Activated CD8-positive, alpha-beta memory T cell treated with anti-CD3 and anti-CD28 coated beads, Interleukin-2, amount 50 U/mL, for 24 hours (primary cell): Measurements from ENCODE around the gene CTCF.
A peak's percentile ranks its signal among the peaks of the same experiment; 100 is the strongest.

Experiments used
- DNase-seq: peaks from one replicate; pipeline ENCODE4 v3.0.0-alpha.2; 2020; ENCODE audit errors: extremely low read depth

The CTCF gene

DNA sequence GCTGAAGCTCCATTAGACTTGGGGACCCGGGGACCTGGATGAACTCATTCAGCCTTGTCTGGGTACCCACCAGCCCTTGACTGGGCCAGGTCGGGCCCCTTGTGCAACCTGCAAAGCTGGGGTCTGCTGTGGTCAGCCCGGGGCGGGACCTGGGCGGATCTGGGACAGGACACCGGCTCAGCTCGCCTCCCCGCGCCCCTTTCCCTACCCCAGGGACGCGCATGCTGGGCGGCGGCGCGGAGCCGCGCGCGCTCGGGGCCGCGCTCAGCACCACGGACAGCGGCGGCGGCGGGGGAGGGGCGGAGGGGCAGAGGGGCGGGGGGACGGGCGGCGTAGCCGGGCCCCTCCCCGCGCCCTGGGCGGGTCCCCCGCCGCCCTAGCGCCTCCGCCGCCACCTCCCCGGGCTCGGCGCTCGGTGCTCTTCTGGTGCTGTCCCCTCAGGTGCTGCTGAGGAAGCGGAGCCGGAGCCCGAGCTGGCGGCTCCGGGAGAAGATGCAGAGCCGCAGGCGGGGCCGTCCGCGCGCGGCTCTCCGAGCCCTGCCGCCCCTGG is 90.3 kb downstream of the CTCF start:
- no peak for DNase-seq

DNA sequence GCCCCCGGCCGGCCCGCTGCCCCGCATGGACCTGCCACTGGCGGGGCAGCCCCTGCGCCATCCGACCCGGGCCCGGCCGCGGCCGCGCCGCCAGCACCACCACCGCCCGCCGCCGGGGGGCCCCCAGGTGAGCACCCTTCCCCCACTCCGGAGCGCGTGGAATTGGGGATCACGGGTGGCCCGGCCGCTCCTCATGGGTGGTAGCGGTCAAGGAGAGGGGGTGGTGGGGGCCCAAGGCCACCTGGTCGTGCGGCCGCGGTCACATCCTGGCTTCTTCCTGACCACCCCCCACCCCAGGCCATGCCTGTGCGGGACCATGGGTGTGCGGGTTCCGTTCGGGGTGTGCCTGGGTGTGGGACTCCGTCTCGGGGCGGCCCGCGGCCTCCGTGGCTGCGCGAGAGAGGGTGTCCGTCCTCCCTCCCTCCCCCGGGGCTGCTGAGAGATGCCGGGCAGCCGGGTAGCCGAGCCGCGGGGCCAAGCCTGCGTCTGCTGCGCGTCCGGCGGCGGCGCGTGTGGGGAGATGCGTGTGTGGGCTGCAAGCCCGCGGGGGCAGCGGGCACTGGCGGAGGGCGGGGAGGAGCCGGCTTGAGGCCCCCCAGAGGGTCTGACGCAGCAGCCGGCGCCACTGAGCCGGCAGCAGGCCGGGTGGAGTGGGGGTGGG is 90.9 kb downstream of the CTCF start:
- no peak for DNase-seq

DNA sequence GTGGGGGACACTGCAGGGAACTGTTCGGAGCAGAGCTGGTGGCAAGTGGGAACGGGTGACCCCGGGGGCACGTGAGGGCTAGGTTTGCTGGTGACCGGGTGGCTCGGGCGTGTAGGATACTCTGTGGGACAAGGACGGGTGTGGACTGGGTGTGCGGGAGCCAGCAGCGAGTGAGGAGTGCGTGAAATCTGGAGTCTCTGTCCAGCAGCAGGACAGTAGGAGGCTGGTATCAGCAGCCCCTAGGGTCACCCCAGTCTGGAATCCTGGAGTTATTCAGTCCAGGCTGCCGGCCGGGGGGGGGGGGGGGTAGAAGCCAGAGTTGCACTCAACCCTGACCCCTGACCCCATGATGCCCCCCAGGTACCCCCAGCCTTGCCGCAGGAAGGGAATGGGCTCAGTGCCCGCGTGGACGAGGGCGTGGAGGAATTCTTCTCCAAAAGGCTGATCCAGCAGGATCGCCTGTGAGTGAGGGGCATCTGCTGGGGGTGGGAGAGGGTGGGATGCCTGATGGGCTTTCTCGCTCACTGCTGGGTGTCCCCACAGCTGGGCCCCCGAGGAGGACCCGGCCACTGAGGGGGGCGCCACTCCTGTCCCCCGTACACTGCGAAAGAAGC is 91.6 kb downstream of the CTCF start:
- DNase-seq, result no peak

DNA sequence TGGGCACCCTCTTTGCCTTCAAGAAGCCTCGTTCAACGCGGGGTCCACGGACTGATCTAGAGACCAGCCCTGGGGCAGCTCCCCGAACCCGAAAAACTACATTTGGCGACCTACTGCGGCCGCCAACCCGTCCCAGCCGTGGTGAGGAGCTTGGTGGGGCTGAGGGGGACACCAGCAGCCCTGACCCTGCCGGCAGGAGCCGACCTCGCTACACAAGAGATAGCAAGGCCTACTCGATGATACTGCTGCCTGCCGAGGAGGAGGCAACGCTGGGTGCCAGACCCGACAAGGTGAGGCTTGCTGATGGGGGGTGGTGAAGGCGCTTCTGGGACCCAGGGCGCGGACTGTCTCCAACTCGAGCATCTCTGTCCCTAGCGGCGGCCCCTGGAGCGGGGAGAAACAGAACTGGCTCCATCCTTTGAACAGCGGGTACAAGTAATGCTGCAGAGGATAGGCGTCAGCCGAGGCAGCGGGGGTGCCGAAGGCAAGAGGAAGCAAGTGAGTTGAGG is 92.1 kb downstream of the CTCF start:
- DNase-seq, result no peak

DNA sequence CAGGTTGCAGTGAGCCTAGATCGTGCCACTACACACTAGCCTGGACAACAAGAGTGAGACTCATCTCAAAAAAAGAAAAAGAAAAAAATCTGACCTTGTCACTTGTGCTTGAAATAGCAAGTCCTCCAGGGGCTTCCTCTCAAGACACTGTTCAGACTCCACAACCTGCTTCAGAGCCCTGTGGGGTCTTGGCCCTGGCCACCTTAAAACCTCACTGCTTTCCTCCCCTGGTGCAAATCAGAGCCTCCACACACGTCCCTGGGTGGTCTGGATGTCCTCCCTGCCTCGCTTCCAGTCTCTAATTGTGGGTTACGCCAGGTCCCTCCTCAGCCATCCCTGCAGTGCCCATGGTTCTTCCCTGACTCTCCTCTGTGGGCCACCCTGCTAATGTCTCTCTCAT is 93.0 kb downstream of the CTCF start:
- DNase-seq, result no peak

DNA sequence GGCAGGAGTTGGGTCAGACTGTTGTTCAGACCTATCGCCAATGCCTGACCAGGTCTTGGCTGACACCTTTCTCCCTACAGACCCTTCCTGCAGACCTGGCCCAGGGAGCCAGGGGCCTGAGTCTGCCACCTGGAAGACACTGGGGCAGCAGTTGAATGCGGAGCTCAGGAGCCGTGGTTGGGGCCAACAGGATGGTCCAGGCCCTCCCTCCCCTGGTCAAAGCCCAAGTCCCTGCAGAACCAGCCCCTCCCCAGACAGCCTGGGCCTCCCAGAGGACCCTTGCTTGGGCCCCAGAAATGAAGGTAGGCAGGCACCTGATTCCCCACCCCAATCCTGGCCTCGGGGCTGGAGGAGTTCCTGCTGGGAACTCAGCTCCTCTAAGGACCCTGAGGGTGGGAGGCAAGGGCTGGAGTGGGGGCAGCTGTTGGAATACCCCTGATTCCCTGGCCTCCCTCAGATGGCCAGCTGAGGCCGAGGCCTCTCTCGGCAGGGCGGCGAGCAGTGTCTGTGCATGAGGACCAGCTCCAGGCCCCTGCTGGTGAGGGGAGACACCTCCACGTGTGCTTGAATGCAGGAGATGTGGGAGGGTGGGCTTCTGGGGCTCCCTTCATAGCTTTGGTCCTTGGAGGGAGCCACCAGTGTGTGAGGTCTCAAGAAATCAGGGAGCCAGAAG is 94.2 kb downstream of the CTCF start:
- DNase-seq, result no peak

DNA sequence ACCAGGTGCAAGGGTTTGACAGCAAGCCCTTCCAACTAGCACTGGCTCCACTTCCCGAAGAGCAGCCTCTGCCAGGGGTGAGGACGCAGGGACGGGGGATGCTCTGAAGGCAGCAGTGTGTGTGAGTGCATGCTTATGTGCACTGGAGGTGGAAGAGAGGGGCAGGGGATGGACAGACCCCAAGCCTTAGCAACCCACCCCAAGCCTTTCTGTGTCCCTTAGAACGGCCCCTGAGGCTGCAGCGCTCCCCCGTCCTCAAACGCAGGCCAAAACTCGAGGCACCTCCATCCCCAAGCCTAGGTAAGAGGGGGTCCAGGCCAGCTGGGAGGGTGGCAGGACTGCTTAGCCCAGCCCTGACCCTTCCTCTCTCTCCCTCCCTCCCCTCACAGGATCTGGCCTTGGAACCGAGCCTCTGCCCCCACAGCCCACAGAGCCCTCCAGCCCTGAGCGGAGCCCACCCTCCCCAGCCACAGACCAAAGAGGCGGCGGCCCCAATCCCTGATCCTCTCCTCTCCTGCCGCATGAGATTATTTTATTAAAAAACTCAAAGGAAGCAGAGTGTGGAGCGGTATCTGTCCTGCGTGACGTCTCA is 94.8 kb downstream of the CTCF start:
- DNase-seq, result no peak

DNA sequence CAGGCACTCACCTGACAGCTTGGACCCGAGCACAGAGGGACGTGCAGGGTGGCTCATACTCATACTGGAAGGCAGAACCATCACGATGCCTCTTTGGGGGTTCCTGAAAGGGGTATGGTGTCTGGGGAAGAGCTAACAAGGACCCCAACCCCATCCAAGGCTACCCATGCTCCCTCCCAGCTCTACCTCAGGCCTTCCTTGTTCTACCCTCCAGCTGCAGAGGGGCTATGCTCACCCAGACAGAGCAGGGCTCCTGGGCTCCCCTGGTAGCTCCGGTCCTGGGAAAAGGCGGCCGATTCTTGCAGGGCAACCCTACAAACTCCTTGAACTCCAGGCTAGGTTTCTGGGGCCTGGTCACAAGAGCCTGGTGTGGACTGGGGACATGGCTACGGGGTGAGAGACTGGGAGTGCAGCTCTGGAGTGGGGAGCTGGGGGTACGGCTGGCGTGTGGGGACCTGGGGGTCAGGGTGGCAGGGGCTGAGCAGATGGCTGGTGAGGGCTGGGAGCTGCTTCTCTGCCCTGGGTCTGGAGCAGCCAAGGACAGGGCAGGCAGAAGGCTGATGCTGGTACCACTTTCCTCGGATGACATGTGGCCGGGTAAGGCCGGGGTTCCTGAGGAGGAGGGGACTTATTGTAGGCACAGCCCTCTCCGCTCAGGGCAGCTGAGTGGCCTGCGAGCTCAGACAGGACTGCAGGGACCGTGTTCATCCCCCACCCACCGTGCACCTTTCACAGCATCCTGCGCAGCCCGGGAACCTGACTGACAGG is 95.6 kb downstream of the CTCF start:
- DNase-seq, result no peak

DNA sequence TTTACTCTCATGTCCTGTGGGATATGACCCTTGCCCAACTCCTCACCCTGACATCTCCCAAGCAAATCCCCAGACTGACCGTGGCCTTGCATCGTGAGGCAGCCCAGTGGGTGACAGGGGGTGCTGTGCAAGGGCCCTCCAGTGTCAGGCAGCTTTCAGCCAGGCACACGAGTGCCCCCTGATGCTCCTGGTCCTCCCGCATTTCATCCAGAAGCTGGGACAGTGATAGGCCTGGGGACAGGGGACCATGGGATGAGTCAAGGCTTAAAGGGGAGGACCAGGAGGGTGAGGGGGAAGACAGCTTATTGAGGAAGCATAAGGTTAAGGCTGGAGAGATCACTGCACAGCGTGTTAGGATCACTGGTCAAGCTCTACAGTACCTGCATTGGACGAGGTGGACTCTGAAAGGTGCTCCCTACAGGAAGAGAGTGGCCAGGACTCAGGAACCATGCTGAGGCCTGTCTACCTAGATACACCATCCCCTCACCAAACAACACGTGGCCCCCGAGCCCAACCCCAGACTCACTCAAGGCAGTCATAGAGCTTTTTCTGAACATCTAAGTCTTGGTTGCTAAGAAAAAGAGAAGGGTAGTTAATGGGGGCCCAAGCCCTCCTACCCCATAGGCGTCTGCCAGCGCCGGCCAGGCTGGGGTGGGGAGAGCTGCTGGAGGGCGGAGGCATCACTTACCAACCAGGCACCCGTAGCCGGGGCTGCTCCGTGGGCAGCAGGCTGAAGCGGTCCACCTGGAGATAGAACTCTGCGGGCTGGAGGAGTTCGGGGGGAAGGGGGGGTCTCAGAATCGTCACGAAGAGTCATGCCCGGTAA is 96.7 kb downstream of the CTCF start:
- DNase-seq, result no peak

DNA sequence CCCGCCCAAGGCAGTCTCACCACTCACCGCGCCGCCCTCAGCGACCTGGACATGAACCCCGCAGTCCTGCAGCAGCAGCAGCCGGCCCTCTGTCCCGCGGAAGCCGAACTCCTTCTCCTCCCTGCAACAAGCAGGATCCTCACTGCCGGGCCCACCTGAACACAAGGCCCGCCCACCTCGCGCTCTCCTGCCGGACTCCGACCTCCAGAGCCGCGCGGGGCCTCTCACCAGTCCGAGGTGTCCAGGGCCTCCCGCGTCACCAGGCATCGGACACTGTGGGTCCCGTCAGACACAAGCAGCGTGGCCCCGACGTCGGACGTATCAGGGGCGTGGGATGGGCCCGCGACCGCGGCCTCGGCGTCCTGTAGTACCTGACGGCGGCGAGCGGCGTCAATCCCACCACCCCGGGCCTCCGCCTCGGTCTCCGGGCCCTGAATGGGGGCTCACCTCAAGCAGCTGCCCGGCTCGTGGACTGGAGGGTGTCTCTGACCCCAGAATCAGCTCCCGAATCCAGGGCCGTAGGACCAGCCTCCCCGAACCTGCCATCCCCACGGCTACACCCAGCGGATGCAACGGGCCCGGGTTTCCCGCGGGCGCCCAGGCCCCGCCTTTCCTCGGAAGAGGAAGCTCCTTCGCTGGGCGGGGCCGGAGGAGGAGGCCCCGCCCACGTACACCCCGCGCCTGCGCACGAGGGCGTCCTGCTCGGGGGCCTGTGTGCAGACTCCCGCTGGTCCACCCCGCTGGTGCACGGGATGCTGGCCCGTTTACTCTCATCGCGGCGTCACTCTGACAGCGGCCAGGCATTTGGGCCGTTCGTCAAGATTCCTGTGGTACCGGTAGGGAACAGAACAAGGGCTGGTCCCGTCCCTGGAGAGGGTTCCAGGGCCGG is 97.6 kb downstream of the CTCF start, which contains the start of gene ACD:
ACD (minus strand) TSS at position 586 of the 889 bp plus-strand sequence; CDS start at position 546, 40 bp downstream.
- peak; percentile 76 for DNase-seq

DNA sequence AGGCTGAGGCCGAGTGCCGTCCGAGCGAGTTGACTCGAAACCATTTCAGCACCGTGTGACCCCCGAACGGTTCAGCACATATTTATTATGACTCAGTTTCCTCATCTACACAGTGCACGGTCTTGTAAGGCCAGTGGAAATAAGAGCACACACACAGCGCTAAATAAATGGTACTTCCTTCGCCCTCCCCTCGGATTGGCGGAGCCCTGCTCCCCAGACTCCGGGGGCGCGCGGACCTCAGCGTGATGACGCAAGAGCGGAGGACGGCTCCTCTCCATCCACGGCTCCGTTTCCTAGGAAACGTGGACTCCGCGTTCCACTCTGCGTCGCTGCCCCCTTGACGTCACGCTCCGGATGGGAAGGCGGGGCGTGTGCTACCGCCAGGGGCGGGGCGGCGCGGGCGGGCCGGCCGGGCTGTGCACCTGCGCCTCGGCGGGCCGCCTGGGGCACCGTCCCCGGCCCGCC is 98.3 kb downstream of the CTCF start, which contains the start of gene PARD6A:
PARD6A (plus strand) TSS at position 397 of the 465 bp plus-strand sequence. CDS start 79 bp downstream, outside the sequence.
- DNase-seq, result peak; percentile 89

DNA sequence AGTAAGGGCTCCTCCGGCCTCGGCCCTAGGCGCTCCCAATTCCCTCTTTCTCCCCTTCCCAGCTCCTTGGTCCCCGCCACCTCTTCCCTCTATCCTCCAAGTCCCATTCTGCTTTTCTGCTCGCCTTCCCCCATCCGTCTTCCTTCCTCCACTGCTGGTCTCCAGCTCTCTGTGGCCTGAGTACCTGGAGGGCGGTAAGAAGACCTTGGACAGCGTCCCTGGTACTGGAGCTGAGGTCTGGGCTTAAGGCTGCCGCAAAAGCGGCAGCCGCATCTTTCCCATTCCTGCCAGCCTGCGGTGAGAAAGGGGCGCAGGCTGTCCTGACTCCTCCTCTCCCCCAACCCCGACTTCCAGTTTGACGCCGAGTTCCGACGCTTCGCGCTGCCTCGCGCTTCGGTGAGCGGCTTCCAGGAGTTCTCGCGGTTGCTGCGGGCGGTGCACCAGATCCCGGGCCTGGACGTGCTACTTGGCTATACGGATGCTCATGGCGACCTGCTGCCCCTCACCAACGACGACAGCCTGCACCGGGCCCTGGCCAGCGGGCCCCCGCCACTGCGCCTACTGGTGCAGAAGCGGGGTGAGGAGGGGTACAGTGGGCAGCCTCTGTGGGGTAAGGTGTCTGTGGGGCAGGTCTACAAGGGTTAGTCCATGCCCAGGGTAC is 98.9 kb downstream of the CTCF start:
- no peak for DNase-seq

DNA sequence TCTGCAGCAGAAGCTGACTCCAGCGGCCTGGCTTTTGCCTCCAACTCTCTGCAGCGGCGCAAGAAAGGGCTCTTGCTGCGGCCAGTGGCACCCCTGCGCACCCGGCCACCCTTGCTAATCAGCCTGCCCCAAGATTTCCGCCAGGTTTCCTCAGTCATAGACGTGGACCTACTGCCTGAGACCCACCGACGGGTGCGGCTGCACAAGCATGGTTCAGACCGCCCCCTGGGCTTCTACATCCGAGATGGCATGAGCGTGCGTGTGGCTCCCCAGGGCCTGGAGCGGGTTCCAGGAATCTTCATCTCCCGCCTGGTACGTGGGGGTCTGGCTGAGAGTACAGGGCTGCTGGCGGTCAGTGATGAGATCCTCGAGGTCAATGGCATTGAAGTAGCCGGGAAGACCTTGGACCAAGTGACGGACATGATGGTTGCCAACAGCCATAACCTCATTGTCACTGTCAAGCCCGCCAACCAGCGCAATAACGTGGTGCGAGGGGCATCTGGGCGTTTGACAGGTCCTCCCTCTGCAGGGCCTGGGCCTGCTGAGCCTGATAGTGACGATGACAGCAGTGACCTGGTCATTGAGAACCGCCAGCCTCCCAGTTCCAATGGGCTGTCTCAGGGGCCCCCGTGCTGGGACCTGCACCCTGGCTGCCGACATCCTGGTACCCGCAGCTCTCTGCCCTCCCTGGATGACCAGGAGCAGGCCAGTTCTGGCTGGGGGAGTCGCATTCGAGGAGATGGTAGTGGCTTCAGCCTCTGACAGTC is 99.7 kb downstream of the CTCF start:
- DNase-seq, result no peak

DNA sequence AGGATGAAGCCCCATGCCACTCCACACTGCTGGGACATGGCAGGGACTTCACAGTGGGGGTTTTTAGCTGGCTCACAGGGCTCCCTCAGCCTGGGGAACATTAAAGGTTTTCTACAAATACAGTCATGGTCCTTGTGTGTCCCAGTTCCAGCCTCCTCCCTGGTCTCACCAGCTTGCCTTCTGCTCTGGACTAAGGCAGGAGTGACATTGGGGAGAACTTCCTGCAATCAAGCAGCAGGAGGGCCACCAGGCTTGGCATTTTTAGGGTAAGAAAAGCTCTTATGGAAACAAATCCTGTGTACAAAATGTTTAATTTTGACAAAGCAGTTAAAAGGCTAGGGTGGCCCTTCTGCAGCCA is 100.3 kb downstream of the CTCF start:
- no peak for DNase-seq

DNA sequence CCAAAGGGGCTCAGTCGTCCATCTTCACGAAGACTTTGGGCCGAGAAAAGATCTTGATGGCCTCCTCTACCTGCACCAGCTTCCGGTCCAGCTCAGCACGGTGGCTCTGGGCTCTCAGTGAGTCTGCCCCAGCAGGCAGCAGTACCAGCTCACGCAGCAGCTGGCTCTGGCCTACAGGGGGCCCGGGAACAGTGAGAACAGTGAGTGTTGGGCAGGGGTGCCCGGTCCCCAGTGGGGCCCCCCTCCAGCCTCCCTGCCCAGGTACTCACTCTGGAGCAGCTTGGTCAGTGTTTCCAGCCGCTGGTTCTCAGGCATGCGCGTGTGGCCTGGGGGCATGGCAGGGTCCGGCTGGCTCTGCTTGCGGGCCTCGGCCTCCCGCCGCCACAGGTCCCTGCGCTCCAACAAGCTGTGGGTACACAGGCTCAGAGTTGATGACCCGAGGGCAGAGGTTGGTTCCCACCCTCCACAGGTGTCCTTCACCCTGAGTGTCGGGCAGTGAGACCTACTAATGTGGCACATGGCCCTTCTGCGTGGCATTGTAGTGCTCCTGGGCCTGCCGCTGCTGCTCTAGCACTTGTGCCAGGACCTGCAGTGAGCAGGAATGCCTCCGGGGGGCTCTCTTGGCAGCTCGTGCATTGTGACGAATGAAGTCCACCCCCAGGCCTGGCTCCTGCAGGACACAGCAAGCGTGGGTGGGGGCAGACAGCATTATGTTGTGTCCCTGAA is 101.0 kb downstream of the CTCF start:
- no peak for DNase-seq

DNA sequence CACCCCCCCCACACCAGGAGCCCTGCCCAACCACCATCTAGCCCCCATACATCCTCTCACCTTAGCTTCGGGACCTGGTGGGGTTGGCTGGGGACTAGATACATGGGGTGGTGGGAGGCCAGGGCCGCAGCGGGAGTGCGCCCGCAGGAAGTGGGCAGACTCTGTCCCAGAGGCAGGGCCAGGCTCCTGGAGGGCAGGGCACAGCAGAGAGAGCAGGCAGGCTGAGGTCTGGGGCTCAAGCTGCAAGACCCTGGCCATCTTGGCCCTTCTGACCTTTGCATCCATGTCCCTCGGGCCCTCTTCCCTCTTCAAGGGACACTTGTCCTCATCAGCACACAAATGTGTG is 101.5 kb downstream of the CTCF start:
- no peak for DNase-seq

DNA sequence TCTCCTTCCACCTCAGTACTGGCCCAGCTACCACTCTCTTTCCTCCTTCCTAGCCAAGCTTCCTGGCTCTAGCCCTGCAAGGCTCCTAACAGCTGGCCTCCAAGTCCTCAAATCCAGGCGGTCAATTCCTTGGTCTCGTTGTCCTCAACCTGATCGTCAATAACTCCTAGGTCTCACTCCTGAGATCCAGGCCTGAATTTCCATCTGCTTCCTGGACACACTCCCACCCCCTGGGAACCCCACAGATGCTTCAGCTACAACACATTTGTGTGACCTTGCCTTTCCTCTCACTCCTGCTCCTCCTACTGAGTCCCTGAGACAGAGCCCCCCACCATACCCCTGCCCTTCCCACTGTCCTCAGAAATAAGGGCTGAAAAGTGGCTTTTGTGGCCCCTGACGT is 101.9 kb downstream of the CTCF start:
- DNase-seq, result no peak

DNA sequence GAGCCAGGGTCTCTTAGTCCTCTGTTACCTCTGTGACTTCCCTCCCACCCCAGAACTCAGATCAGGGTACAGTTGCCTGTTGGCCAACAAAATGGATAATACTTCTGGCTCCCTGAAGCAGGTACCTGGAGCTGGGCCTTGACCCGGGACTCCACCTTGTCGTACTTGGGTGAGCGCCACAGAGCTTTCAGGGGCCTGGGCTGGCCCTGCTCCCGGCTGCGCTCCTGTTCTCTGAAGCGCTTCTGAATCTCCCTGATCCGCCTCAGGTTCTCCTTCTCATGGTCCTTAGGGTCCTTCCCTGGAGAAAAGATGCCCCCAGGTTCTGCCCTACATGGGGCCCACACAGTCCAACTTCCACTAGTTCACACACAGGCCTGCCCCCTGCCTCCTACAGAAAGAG is 102.5 kb downstream of the CTCF start:
- no peak for DNase-seq
